CD4-positive, alpha-beta T cell treated with Interleukin-4 for 4 hours (primary cell): Measurements from ENCODE around the gene CATSPERD.
"Not testable (repeated sequence)": the region's sequence is repeated elsewhere in the genome, so short reads cannot be mapped to it uniquely, and the experiment has no call there.

Experiments
- DNase-seq: peaks from one replicate; pipeline ENCODE4 v3.0.0-alpha.2; 2020

The CATSPERD gene

DNA sequence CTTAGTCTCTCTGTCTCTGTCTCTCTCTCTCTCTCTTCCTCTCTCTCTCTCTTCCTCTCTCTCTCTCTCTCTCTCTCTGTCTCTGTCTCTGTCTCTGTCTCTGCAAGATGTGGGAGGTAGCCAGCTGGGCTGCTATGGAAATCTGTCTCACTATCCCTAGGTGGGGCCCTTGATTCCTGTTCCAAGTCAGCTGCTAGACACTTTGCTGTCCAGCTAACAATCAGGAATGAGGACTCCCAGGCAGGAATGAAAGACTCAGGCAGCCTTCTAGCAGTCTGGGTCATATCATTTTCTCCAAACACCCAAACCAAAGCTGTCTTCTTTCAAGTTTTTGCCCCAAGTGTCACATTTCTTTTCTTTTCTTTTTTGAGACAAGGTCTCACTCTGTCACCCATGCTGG lies 23.2 kb downstream of the CATSPERD start:
- DNase-seq, result no peak

DNA sequence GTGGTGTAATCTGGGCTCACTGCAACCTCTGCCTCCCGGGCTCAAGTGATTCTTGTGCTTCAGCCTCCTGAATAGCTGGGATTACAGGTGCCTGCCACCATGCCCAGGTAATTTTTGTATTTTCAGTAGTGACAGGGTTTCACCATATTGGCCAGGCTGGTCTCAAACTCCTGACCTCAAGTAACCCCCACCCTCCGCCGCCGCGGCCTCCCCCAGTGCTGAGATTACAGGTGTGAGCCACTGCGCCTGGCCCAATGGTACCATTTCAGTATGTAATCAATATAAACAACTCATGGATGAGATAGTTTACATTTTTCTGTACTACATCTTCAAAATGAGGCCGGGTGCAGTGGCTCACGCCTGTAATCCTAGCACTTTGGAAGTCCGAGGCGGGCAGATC lies 24.6 kb downstream of the CATSPERD start:
- DNase-seq, result not testable (repeated sequence)

DNA sequence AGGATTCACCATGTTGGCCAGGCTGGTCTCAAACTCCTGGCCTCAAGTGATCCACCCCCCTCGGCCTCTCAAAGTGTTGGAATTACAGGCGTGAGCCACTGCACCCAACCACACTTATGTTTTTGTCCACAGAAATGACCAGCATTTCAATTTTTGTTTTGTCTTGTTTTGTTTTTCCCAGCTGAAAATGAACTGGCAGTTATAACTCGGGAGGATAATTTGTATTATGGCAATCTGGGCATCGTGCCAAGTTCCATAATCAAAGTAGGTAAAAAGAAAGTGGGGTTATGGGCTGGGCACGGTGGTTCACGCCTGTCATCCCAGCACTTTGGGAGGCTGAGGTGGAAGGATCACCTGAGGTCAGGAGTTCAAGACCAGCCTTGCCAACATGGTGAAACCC lies 28.5 kb downstream of the CATSPERD start:
- DNase-seq, result not testable (repeated sequence)

DNA sequence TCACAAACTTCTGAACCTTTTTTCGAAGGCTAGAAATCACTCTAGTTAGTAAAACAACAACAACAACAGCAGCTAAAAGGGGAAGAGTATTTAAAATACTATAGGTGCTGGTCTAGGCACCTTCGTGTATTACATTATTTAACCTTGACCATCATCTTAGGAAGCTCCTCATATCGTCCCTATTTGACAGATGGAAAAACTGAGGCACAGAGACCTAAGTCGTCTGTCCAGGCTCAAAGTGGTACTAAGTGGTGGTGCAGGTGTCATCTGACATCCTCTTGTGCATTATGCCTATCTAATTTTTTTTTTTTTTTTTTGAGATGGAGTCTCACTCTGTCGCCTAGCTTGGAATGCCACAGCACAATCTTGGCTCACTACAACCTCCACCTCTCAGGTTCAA lies 29.1 kb downstream of the CATSPERD start:
- DNase-seq, result no peak

DNA sequence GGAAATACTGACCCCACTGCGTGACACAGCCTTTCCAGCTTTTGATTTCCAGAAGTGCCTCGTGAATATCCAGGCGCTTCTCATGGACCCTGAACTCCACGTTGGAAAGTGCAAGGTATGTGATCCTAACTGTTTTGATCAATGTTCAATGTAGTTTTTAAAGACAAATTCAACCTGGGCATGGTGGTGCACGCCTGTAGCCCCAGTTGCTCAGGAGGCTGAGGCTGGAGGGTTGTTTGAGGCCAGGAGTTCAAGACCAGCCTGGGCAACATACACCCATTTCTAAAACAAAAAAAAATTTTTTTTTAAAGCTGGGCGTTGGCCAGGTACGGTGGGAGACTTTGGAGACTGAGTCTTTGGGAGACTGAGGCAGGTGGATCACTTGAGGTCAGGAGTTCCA lies 31.3 kb downstream of the CATSPERD start:
- no peak for DNase-seq

DNA sequence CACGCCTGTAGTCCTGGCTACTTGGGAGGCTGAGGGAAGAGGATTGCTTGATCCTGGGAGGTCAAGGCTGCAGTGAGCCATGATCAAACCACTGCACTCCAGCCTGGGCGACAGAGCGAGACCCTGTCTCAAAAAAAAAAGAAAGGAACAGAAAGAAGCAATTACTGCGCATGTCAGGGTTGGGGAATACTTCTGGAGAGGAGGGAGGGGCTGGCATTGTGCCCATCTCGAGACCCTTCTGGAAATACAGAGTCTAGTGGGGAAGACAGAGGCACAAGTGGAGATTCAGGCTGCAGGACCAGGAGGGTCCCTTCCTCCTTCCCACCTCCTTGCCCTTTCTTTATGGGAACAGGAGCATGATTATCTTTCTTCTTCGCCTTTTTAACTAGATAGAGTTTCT lies 33.3 kb downstream of the CATSPERD start:
- DNase-seq, result no peak

DNA sequence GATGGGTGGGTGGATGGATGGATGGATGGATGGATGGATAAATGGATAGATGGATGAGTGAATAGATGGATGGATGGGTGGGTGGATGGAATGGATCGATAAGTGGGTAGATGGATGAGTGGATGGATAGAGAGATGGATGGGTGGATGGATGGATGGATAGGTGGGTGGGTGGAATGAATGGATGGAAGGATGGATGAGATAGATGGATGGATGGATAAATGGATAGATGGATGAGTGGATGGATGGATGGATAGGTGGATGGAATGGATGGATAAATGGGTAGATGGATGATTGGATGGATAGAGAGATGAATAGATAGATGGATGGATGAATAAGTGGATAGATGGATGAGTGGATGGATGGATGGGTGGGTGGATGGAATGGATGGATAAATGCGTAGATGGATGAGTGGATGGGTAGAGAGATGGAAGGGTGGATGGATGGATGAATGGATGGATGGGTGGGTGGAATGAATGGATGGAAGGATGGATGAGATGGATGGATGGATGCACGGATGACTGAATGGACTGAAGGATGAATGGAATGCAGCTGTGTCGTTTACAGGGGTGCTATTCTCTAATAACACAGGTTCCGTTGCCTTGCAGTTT lies 42.3 kb downstream of the CATSPERD start:
- no peak for DNase-seq

DNA sequence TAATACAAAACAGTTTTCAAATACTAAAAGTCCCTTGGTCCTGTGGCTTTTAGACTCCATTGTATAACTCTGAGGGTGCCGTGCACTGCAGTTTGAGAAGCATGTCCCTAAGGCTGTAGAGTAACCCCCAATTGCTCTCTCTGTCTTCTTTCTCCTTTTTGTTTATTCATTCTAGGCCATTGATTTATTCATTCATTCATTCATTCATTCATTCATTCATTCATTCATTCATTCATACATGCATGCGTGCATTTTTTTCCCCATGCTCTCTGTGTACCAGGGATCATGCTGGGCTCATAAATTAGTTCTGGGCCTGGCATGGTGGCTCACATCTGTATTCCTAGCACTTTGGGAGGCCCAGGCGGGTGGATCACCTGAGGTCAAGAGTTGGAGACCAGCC lies 44.8 kb downstream of the CATSPERD start:
- DNase-seq, result no peak

DNA sequence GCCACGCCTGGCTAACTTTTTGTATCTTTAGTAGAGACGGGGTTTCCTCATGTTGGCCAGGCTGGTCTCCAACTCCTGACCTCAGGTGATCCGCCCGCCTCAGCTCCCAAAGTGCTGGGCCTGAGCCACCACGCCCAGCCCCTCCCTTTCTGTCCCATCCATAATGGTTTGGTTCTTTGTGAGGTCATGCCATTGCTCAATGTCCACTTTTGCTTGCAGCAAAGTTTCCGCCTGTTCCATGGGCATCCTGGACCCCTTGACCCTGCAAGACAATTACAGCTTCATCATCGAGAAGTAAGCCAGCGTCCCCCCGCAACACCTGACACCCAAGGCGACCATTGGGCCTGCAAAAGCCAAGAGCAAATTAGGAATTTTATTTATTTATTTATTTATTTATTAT lies 47.5 kb downstream of the CATSPERD start:
- DNase-seq, result no peak

DNA sequence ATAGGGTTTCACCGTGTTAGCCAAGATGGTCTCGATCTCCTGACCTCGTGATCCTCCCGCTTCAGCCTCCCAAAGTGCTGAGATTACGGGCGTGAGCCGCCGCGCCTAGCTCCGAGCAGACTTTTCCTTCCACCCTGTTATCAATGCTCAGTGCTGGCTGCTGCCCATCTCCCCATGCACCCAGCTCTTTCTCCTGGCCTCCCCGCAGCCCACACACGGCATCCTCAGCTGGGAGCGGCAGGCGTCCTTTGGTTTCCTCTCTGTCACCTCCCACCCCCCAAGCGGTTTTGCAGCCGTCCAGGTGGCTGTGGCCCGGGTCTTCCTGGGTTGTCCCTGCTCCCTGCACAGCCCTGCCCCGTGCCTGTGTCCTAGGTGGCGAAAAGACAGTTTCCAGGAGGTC lies 52.0 kb downstream of the CATSPERD start:
- no peak for DNase-seq

DNA sequence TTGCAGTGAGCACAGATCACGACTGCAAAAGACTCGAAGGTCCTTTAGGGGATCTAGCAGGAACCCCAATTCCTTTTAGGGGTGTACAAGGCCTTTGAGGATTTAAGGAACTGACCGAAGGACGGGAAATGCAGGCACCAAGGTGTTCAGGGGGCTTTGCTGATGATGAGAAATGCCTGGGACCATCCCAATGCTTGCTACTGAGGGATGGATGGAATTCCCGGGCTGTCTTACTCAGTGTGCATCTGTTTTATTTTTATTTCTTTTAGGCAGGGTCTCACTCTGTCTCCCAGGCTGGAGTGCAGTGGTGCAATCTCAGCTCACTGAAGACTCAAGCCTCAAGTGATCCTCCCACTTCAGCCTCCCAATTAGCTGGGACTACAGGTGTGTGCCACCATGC lies 52.8 kb downstream of the CATSPERD start:
- DNase-seq, result no peak

DNA sequence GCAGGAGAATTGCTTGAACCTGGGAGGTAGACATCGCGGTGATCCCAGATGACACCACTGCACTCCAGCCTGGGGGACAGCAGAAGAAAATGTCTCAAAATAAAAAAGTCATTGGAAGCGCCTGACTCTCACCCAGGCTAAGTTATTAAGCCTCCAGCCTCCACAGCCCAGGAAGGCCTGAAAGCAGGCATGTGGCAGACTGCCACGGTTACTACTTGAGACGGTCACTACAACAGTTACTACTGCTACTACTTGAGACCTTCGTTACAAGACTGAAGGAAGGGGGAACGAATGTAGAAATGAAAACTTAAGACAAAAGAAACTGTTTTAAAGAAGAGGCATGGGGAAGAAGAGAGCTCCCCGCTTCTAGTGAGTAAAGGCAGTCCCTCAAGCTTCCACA lies 54.5 kb downstream of the CATSPERD start:
- no peak for DNase-seq

DNA sequence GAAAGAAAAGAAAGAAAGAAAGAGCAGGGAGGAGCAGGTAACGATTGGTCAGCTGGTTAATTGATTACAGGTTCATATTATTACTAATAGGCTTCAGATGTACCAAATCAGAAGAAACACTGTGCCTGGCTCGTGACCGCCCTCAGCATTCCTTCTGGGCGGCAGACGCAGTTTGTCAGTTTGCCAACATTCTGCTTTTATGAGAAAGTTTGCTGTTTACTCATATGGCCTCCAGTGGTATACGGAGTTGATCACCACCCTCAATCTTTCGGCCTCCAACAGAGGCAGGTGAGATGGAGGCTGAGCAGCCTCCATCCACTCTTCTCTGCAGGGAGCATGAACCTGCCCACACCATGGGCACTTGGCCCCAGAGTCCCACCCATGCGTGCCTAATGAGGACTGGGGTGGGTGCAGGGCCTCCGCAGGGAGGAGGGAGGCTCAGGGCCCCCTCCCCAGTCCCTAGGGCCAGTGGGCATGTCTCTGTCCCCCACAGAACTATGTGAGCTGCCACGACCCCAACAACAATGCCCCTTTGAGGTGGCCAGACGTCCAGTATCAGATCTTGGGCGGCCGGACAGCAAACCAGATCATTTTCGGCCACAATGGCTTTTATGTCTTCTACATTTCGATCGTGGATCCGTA lies 55.4 kb downstream of the CATSPERD start:
- no peak for DNase-seq

DNA sequence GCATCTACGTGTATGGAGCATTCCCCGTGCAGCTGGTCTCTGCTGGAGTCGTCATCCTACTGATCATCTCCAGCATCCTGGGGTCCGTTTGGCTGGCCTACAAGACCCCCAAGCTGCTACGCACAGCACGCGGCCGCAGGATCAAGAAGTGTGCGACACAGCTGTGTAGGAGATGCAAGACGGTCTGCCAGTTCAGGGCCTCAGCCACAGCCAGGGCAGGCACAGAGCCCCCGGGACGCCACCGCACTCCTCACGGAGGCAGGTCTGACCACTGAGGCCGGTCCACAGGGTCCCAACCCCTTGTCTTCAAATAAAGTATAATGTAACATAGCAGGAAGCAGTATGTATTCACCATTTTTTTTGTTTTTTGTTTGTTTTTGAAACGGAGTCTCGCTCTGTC lies 58.0 kb downstream of the CATSPERD start:
- DNase-seq, result no peak

DNA sequence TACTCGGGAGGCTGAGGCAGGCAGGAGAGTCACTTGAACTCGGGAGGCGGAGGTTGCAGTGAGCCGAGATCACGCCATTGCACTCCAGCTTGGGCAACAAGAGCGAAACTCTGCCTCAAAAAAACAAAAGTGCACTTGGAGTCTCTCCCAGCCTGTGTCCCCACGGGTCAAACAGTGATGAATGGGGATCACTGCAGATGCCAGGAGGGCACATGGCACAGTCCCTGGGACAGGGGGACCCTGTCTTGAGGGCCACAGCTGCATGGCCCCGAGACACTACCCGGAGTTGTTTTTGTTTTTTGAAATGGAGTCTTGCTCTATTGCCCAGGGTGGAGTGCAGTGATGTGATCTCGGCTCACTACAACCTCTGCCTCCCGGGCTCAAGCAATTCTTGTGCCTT lies 60.5 kb downstream of the CATSPERD start:
- not testable (repeated sequence) for DNase-seq

DNA sequence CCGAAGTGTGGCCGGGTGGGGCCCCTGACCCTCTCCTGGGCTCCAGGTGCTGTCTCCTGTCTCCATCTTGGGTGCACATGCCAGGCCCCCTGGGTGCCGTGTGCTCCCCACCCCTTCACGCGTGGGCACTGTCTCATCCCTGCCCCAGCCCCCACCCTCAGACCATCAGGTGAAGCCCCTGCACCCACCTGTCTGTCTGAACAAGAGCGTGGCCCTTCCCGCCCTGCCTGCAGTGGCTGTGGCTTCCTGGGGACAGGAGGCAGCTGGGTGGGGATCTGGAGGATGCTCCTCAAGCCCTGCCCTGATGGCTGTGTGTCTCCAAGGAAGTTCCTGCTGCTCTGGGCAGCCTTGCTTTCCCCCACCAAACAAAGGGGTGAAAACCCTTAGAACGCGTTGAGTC lies 61.9 kb downstream of the CATSPERD start:
- no peak for DNase-seq

DNA sequence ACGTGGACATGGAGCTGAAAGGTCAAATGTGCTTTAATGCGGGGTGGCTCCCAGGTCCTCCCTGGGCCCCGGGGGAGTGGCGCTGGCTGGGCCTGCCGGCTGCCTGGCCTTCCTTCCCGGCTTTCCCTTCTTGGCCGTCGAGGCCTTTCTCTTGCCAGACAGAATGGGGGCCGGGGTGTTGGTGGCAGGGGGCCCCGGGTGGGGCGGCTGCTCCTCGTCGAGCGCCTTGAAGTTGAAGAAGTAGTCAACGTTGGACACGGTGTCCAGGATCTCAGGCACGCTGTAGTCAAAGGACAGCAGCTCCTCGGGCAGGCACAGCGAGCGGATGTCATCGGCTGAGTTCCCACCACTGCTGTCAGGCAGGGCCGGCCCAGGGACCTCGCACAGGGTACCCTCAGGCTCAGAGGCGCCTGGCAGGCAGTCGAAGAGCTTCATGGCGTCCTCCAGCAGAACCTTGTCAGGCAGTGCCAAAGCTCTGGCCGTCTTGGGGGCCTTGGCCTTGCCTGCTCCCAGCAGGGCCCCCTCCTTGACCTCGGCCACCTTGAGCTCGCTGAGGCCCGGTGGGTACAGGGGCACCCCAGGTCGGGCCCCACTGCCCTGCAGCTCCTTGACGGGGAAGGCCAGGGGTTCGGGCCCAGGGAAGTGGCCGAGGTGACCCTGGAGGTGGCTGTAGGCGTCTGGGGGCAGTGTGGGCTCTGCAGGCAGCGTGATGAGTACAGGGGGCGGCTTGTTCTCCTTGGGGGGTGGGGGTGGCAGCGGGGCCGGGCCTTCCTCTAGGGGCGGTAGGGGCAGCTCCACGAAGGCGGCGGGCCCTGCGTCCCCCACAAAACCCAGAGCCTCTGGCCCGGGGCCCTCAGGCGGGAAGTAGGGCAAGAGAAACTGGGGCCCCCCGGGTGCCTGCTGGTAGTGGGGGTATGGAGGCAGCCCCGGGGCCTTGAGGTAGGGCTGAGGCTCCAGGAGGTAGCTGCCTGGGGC lies 62.8 kb downstream of the CATSPERD start:
- no peak for DNase-seq

DNA sequence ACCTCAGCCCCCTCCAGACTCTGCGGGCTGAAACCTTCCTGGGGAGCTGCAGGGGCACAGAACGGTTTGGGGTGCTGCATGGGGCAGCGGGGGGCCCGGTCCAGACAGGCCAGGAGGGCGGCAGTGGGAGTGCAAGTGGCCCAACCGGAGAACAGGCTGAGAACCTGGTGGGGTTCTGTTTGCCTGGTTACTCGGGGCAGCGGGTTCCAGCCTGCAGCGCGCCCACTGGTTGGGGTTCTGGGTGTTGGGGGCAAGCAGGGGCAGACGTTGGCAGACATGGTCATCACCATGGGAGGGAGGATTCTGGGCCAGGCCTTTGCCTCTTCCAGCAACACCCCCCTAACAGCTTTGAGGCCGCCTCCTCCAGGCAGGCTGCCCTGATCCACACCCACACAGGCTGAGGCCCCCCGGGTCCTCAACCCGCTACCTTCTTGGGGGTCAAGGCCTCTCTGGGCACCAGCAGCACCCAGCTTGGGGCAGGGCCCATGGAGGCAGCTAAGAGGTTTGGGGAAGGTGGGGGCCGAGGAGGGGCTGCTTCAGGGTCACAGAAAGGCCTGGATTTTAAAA lies 64.2 kb downstream of the CATSPERD start, which contains the start of gene PRR22:
Gene PRR22 (minus strand): TSS at position 166 of the 567 bp plus-strand sequence. CDS start 86 bp downstream, at position 80.
- no peak for DNase-seq

DNA sequence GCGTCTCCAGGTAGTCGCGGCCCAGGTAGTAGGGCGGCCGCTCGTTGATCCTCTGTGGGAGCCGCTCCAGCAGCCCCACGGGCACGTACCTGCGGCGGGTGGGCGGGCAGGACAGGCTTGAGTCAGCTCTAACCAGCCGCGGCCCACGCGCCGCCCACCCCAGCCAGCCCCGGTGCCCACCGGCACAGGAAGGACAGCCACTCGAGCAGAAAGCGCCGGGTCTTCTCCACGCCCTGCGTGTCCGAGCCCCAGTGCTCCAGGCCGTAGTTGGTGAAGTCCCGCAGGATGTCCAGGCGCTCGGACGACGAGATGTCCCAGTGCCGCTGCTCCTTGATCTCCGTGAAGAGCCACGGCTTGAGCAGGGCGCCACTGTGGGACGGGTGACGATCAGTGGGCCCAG lies 65.0 kb downstream of the CATSPERD start:
- no peak for DNase-seq

DNA sequence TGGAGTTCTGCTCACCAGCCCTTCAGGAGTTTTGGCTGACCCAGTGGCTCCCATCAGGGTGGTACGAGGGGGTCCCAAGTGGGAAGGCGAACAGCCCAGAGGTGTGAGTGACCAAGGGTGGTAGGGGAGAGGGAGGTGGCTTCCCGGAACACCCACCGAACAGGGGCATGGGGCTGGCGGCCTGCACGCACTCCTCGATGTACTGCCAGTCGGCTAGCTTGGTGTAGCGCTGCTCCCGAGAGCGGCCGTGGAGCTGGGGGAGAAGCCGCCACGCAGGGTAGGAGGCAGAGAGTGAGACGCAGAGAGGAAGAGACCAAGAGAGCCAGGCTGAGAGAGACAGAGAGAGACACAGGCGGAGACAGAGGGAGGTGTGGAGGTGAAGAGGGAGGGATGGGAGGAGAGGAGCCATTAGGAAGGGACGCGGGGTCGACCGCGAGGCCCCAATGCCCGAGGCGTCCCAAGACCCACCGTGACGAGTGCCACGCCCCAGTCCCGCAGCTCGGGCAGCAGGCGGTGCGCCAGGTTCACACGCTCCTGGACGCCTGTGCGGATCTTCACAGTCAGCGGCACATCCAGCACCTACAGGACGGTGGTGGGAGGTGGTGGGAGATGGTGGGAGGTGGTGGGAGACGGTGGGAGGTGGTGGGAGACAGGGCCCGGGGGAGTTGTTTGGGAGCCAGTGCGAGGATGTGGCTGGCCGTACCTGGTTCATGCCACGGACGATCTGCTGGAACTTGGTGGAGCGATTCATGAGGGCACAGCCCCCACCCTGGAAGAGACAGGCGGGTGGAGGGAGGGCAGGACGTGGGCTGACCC lies 66.4 kb downstream of the CATSPERD start:
- no peak for DNase-seq

DNA sequence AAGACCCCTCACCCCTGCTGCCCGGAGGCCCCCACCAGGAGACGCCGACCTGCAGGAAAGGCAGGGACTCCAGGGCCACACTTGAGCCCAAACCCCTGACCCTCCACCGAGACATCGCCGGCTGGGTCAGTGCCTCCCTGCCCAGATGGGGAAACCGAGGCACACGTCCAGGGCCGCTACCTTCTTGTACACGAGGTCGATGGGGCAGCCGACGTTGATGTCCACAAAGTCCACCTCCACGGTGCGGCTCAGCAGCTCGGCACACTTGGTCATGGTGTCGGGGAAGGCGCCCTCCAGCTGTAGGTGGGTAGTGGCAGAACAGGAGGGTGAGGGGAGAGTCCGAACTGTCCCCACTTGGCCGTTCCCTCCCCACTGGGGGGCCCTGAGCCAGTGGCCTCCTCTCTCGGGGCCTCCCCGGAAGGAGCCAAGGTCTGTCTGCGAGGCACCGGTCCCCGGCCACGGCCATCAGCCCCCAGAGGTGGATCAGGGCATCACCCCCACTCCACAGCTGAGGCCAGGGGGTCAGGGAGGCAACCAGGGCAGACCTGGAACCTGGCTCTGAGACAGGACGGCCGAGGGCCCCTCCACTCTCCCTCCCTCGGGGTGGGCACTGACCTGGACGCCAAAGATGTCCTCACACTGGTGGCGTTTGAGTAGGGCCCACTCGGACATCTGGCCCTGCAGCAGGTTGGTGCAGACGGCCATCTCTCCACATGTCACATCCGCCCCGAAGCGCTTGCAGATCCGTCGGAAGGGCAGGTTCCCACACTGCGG lies 67.2 kb downstream of the CATSPERD start:
- DNase-seq, result no peak

DNA sequence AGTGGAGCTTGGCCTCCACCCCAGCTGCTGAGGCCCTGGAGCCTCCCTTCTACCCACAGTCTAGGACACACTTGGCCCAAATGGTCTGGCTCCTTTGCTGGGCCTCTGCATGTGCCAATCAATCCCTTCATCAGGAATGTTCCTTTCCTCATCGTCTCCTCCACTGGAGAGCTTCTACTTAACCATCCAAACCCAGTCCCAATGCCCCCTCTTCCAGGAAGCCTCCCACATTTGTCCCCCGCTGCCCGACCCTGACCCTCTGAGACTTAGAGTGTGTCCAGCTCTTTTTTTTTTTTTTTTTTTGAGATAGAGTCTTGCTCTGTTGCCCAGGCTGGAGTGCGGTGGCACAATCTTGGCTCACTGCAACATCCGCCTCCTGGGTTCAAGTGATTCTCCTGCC lies 68.0 kb downstream of the CATSPERD start:
- DNase-seq, result no peak
